ENCODE data around the gene PLCH1. TPM values are rescaled to one million over a fixed set of nuclear protein-coding genes. Genes with fewer than 3 reads are reported as not detected.

PLCH1 gene
- total and polyA plus RNA-seq, 2 experiments from 2014 or later = 8.1 to 25.3 TPM

GRCh38 chr3:155462672-155463071 is 282.2 kb downstream of the PLCH1 start:
- DNase-seq (ENCODE audit: low spot score) = no peak
- no peaks in the 10 kb centered on the region for H3K79me2 ChIP-seq (replicated peaks; ENCODE audit: insufficient read depth)
- no peaks in the 10 kb centered on the region for H3K27me3 ChIP-seq (ENCODE audit: insufficient read depth)
- H3K27me3 Mint-ChIP-seq (ENCODE audit: insufficient read depth, low read depth, poor library complexity) = peaks cover 3% of the 10 kb centered on the region
- no peak; the same call in 2 of the 3 replicates for ATAC-seq
- H3K4me2 ChIP-seq = no peak overlapping the region
- peaks cover 2% of the 10 kb centered on the region; the same call in 1 of the 3 replicates for H3K9me3 Mint-ChIP-seq
- H2AFZ ChIP-seq = no peak overlapping the region
- H3K4me3 Mint-ChIP-seq = no peak overlapping the region
- H3K36me3 ChIP-seq (ENCODE audit: insufficient read depth) = no peaks in the 10 kb centered on the region
- peaks cover 21% of the 10 kb centered on the region for H3K36me3 Mint-ChIP-seq (ENCODE audit: low read depth)
- no peak overlapping the region for H3K4me3 ChIP-seq
- peaks cover 2% of the 10 kb centered on the region; the same call in 2 of the 3 replicates for H3K4me1 Mint-ChIP-seq
- peaks cover 22% of the 10 kb centered on the region; the same call in 1 of the 2 replicates for H3K9me2 ChIP-seq (ENCODE audit: insufficient read depth)
- no peaks in the 10 kb centered on the region for H4K20me1 ChIP-seq (replicated peaks; ENCODE audit: insufficient read depth)
- H3K27ac Mint-ChIP-seq = no peak overlapping the region
- H3K4me1 ChIP-seq (ENCODE audit: insufficient read depth) = no peaks in the 10 kb centered on the region
- no peak overlapping the region for H3K27ac ChIP-seq (ENCODE audit: low read depth)
- H3F3A ChIP-seq (replicated peaks; ENCODE audit: low read depth) = no peaks in the 10 kb centered on the region
- TF ChIP-seq EZH2 (IDR thresholded peaks at IDR 0.05; ENCODE audit: low read depth, unreplicated experiment) (no peak), EZH2phosphoT487 (IDR thresholded peaks at IDR 0.05; ENCODE audit: unreplicated experiment) (no peak), ZNF331 (CRISPR knock-in tag; IDR thresholded peaks at IDR 0.05; ENCODE audit: low read depth) (no peak), CTCF (conservative IDR thresholded peaks at IDR 0.05; ENCODE audit: low read depth in 2 of 2) (no peak), CREB1 (CRISPR knock-in tag; IDR thresholded peaks at IDR 0.05; ENCODE audit: low read depth) (no peak), ETS1 (IDR thresholded peaks at IDR 0.05) (no peak), NANOG (IDR thresholded peaks at IDR 0.05; ENCODE audit: borderline replicate concordance) (no peak), ZNF114 (CRISPR knock-in tag; IDR thresholded peaks at IDR 0.05) (no peak), JUNB (IDR thresholded peaks at IDR 0.05; ENCODE audit: unreplicated experiment) (no peak), STAT1 (IDR thresholded peaks at IDR 0.05; ENCODE audit: unreplicated experiment) (no peak), REST (IDR thresholded peaks at IDR 0.05; ENCODE audit: unreplicated experiment) (no peak), POLR2AphosphoS5 (IDR thresholded peaks at IDR 0.05; ENCODE audit: low read depth) (no peak), ZNF462 (CRISPR knock-in tag; IDR thresholded peaks at IDR 0.05) (no peak)
